Urinary bladder (tissue), 4 donors: ENCODE measurements around the gene SP1. TPM values are rescaled to one million over a fixed set of nuclear protein-coding genes. Genes with fewer than 3 reads are reported as not detected.
"Not testable (repeated sequence)": the region's sequence is repeated elsewhere in the genome, so short reads cannot be mapped to it uniquely, and the experiment has no call there.

Experiments used
- DNase-seq: peaks from one replicate; pipeline ENCODE4 v3.0.0-alpha.2; 2015; ENCODE audit errors: extremely low spot score
- H3K27ac ChIP-seq: one replicate; pipeline ENCODE4 v1.5.1; 2013; ENCODE audit warnings: low read depth, mild to moderate bottlenecking, moderate library complexity
- H3K36me3 ChIP-seq: one replicate; pipeline ENCODE4 v1.6.1; 2013; ENCODE audit warnings: mild to moderate bottlenecking, moderate library complexity; ENCODE audit not compliant: insufficient read depth
- H3K4me1 ChIP-seq: one replicate; pipeline ENCODE4 v1.6.1; 2013; ENCODE audit warnings: mild to moderate bottlenecking, moderate library complexity; ENCODE audit not compliant: insufficient read depth
- H3K4me3 ChIP-seq: one replicate; pipeline ENCODE4 v1.5.1; 2013; ENCODE audit warnings: low read depth, low read length
- WGBS: extraction: QIAGEN DNeasy Blood & Tissue Kit; methylation state at CpG from one replicate; pipeline ENCODE4 v1.1.7; 2013; 5-methylcytosine and 5-hydroxymethylcytosine counted together
- polyA plus RNA-seq: library from polyadenylated mRNA; stranded (reverse); fragments of 200-250 nt; gene quantifications from one replicate; pipeline ENCODE4 v1.2.3, GENCODE V29; 2013
- total RNA-seq: library from RNA; depleted of rRNA; stranded (reverse); fragments of >200 nt; gene quantifications from one replicate; pipeline ENCODE4 v1.2.3, GENCODE V29; 2014
- donor health status: healthy with polysubstance abuse.
- donor health status: healthy.

Gene SP1
- total RNA-seq: 60.5 TPM
- 32.4 TPM for polyA plus RNA-seq

DNA sequence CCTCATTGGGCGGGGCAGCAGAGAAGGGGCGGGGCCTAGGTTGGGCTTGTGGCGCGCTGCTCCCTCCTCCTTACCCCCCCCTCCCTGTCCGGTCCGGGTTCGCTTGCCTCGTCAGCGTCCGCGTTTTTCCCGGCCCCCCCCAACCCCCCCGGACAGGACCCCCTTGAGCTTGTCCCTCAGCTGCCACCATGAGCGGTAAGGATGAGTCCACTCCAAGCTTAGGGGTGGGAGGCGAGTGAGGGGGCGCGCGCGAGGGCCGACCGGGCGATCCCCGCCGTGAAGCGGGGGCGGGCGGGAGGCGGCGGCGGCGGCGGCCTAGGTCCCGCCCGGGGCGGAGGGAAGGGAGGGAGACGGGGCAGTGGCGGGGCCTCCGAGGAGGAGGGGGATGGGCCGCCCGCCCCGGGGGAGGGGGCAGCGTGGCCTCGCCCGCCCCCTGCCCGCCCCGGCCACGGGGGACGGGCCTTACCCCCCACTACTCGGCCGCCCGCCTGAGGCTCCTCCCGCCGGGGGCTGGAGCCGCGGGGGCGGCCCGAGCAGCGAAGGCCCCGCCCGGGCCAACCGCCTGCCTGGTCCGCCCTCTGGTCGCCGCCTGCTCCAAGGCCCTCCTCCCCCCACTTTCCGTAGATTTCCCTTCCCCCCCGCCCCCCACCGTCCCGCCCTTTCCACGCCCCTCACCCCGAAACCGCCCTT, at the start of gene SP1:
Gene SP1, plus strand, starts transcription at position 73 of the 690 bp plus-strand sequence. Its CDS starts 116 bp downstream, at position 189.
- H3K4me1 ChIP-seq: peaks cover 4% of the 10 kb centered on the region
- DNase-seq: no peak
- H3K36me3 ChIP-seq: peaks cover 5% of the 10 kb centered on the region
- H3K27ac ChIP-seq: peak within 1 kb of the TSS; percentile 98
- H3K4me3 ChIP-seq: peak within 1 kb of the TSS; percentile 80
- WGBS: under 1% methylated on average over 70 of the region's 71 CpGs

DNA sequence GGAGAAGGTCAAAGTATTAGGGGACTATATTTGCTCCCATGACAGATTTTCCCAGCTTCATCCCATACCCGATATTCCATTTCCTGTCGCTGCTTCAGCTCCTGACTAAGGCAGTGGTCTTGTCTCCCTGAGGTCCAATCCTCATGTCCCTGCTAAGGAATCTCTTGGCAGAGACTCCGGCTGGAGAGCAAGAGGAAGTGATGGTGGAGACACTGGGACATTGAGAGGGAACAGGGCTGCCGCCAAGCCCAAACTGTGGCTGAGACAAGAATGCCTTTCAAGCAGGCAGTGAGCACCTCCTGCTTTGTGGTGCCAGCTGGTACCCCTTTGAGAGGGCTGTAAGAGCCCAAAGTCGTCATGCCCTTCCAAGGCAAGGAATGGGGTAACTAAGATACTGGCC, 49.3 kb upstream of the SP1 start:
- Histone ChIP-seq H3K36me3 (no peaks in the 10 kb centered on the region), H3K4me3 (no peak overlapping the region), H3K4me1 (no peaks in the 10 kb centered on the region), H3K27ac (no peak overlapping the region)
- no peak for DNase-seq
- 68% methylated on average over 5 of the region's 5 CpGs for WGBS

DNA sequence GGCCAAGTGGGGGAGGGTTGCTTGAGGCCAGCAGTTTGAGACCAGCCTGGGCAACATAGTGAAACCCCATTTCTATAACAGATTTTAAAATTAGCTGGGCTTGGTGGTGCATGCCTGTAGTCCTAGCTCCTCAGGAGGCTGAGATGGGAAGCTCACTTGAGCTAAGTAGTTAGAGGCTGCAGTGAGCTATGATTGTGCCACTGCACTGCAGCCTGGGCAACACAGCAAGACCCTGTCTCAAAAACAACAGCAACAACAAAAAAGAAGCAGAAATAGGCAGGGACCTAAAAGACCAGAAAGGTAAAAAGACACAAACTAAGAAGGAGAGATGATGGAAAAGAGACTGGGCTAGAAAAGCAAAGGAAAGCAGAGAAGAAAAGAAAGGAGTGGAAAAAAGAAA, 47.6 kb upstream of the SP1 start:
- not testable (repeated sequence) for DNase-seq, H3K36me3 ChIP-seq, H3K4me3 ChIP-seq, H3K4me1 ChIP-seq, H3K27ac ChIP-seq

DNA sequence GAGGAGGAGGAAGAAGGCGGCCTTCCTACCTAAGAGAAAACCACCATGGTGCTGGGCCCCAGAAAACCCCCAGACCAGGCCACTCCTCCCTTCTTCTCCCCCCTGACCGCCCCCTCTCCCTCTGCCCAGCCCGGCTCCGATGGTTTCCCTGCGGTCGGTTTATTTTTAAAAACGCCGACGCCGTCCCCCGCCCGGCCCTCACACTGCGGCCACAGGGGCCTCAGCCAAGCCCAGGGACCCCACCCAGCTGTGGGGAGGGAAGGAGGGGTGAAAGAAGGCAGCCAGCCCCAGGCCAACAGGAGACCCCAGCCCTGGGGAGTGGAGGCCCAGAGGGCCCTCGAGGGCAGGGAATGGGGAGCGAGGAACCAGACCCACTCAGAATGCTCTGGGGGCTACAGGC, 47.2 kb upstream of the SP1 start:
- no peaks in the 10 kb centered on the region for H3K4me1 ChIP-seq
- DNase-seq: no peak
- 47% methylated on average over 15 of the region's 15 CpGs for WGBS
- H3K4me3 ChIP-seq: no peak overlapping the region
- H3K36me3 ChIP-seq: no peaks in the 10 kb centered on the region
- no peak overlapping the region for H3K27ac ChIP-seq

- DNase-seq: no peak
- no peaks in the 10 kb centered on the region for H3K4me1 ChIP-seq
- H3K27ac ChIP-seq: no peak overlapping the region
- H3K36me3 ChIP-seq: no peaks in the 10 kb centered on the region
- no peak overlapping the region for H3K4me3 ChIP-seq
- WGBS: 84% methylated on average over 4 of the region's 4 CpGs
Observed at GRCh38 chr12:53333289-53333688, 46.7 kb upstream of the SP1 start.

DNA sequence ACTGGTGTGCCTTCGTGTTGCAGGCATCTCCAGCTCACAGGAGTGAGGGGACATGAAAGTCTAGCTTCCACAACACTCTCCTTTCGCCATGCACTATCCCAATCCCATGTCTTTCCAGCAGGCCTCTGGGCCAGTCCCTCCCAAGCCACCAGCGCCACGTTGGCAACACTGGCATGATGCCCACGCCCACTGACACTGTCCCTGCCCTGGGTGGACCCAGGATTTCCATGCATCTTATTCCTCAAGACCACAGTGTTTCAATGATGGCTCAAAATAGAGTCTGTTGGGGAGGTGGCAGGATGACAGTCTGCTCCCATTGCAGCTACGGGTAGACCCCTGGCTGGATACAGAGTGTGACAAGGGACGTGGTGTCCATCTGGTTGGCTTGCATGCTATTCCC, 46.1 kb upstream of the SP1 start:
- no peaks in the 10 kb centered on the region for H3K36me3 ChIP-seq
- no peak overlapping the region for H3K4me3 ChIP-seq
- DNase-seq: no peak
- no peaks in the 10 kb centered on the region for H3K4me1 ChIP-seq
- WGBS: 76% methylated on average over 7 of the region's 7 CpGs
- no peak overlapping the region for H3K27ac ChIP-seq

DNA sequence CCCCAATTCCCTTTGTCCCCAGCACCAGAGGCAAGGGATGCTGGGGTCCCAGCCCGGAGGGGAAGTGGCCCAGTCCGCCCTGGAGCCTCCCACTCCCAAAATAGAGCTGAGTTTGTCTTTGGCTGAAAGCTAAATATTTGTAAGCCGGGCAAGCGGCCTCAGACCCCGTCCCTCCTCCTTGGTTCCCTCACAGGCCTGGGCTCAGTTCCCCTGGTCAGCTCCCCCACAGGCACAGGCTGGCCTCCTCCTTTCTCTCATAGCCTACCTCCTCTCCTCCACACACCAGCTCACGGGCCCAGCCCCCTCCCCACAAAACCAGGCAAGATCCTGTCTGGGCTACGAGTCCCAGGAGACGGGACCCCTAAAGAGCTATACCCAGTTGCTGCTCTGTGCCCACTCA, 45.2 kb upstream of the SP1 start:
- no peak for DNase-seq
- Histone ChIP-seq H3K36me3 (no peaks in the 10 kb centered on the region), H3K4me1 (no peaks in the 10 kb centered on the region), H3K27ac (no peak overlapping the region), H3K4me3 (no peak overlapping the region)
- 83% methylated on average over 8 of the region's 8 CpGs for WGBS

GRCh38 chr12:53336181-53336681, 43.7 kb upstream of the SP1 start, which contains the start of gene SP7:
Gene SP7 (minus strand): TSS chr12:53336354. CDS start chr12:53335646, 708 bp downstream.
- WGBS: 45% methylated on average over 15 of the region's 15 CpGs
- Histone ChIP-seq H3K4me1 (no peaks in the 10 kb centered on the region), H3K36me3 (no peaks in the 10 kb centered on the region), H3K27ac (no peak within 1 kb of the TSS), H3K4me3 (no peak within 1 kb of the TSS)
- DNase-seq: no peak

DNA sequence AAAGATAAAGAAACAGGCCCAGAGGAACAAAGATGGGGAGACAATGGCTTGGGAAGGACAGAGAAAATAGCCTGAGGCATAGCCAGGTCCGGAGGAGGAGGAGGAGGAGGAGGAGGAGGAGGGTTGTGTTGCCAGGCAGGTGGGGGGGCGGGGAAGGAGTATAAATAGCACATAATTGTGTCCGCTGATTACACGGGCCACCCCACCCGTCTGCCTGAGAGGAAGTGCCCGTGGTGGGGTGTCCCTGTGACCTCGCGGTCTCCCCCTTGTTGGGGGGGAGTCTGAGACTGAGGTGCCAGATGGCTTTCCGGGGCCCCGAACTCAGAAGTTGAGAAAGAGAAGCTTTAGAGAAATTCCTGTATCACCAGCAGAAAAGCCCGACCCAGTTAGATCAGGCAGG, 42.0 kb upstream of the SP1 start:
- DNase-seq: no peak
- Histone ChIP-seq H3K36me3 (no peaks in the 10 kb centered on the region), H3K27ac (no peak overlapping the region), H3K4me1 (no peaks in the 10 kb centered on the region), H3K4me3 (no peak overlapping the region)
- WGBS: 30% methylated on average over 11 of the region's 11 CpGs

DNA sequence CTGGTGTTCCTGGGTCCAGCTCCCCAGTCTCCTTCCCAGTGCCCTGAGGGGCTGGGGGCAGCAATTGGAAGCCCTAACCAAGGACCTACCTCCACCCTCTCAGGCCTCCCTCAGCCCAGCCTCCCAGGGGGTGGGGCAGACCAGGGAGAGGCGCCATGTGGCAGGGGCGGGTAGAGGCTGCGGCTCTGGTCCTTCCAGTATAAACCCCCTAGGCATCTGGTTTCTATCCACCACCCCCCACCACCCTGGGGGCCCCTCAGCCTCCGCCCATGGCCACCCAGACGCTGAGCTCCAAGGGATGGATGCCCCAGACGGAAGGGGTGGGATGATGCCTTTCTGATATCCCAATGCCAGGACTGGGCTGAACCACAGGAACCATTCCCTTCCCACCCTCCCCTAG, 41.1 kb upstream of the SP1 start:
- DNase-seq: no peak
- Histone ChIP-seq H3K4me3 (no peak overlapping the region), H3K27ac (no peak overlapping the region), H3K4me1 (no peaks in the 10 kb centered on the region), H3K36me3 (no peaks in the 10 kb centered on the region)
- 30% methylated on average over 6 of the region's 6 CpGs for WGBS

- Histone ChIP-seq H3K36me3 (no peaks in the 10 kb centered on the region), H3K4me3 (no peak overlapping the region), H3K27ac (no peak overlapping the region), H3K4me1 (no peaks in the 10 kb centered on the region)
- DNase-seq: no peak
- 85% methylated on average over 9 of the region's 9 CpGs for WGBS
Observed at GRCh38 chr12:53340398-53340797, 39.6 kb upstream of the SP1 start.

DNA sequence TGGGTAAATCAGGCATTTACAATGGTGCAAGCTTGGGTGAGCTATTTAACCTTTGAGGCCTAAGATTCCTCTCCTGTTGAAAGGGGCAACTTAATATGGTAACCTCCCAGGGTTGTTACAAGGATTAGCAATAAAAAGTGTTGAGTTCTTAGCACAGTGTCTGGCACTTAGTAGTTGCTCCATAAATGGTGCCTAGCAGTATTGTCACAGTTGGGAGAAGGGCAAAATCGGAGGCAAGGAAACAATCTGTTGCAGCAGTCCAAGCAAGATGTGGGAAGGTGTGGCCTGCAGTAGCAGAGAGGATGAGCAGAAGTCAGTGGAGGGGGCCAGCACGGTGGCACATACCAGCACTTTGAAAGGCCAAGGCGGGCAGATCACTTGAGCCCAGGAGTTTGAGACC, 36.5 kb upstream of the SP1 start:
- Histone ChIP-seq H3K36me3 (no peaks in the 10 kb centered on the region), H3K4me3 (no peak overlapping the region), H3K27ac (no peak overlapping the region), H3K4me1 (no peaks in the 10 kb centered on the region)
- 75% methylated on average over 3 of the region's 3 CpGs for WGBS
- DNase-seq: no peak

DNA sequence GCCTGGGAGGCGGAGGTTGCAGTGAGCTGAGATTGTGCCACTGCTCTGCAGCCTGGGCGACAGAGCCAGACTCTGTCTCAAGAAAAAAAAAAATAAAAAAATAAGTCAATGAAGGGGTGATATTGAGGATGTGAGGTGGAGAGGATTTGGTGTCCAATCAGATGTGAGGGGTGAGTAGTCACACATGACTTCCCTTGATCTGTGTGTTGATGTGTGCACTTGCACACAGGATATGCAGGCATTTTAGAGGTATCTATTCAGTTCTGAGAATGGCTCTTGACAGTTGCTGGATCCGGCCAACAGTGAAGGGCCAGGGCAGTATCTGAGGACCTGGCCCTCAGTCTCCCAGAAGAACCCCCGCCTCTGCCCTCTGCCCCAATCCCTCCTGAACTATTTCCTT, 36.0 kb upstream of the SP1 start:
- Histone ChIP-seq H3K4me1 (no peaks in the 10 kb centered on the region), H3K27ac (no peak overlapping the region), H3K4me3 (no peak overlapping the region), H3K36me3 (no peaks in the 10 kb centered on the region)
- 95% methylated on average over 4 of the region's 4 CpGs for WGBS
- no peak for DNase-seq

DNA sequence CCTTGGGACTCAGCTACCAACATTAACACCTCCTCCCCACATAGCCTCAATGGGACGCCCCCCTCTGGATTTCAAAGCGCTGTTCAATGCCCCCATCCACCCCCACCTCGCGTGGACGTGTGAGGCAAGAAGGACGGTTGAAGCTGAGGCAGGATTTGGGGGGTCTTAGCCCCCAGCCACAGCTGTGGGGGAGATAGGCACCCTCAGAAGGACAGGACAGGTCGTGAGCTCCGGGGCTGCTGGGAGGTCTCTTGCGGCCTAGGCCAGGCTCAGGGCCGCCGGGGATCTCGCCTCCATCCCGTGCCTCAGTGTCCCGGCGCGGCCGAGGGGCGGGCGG, 35.5 kb upstream of the SP1 start:
- WGBS: 3% methylated on average over 19 of the region's 19 CpGs
- H3K27ac ChIP-seq: no peak overlapping the region
- H3K36me3 ChIP-seq: no peaks in the 10 kb centered on the region
- H3K4me1 ChIP-seq: no peaks in the 10 kb centered on the region
- H3K4me3 ChIP-seq: peak overlapping the region; percentile 49
- DNase-seq: no peak
